SH-SY5Y (cell line): ENCODE data around the gene FAM170B.

Source experiments
- GATA2 ChIP-seq: IDR thresholded peaks from 2 replicates; pipeline ENCODE4 v1.6.1; 2011; ENCODE audit warnings: mild to moderate bottlenecking, low read depth, low read length
- GATA3 ChIP-seq: IDR thresholded peaks from 2 replicates; pipeline ENCODE4 v1.6.1; 2011; ENCODE audit warnings: low read depth, mild to moderate bottlenecking, low read length, moderate library complexity

DNA sequence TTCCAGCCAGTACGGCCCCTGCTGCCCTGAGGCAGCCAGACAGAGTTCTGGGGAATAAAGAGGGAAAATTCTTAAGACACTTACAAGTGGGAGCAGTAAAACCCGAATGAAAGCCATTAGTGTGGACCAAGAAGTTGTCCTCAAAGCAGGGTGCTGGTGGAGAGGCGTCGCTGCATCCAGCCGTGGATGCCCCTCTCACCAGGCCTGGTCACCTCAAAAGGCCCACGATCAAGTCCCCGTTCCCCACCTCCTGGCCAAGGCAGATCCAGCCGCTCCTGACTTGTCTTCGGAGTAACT lies 19.2 kb downstream of the FAM170B start:
- no peak for TF ChIP-seq GATA2
- no peak for TF ChIP-seq GATA3
